Muscle layer of colon (tissue), 2 donors: ENCODE results near the gene RASL11B.
A peak's percentile ranks its signal among the peaks of the same experiment; 100 is the strongest.

Source experiments
- H3K27ac ChIP-seq: one replicate; pipeline ENCODE4 v1.7.0; 2013; ENCODE audit warnings: low read depth, mild to moderate bottlenecking, low read length, moderate library complexity
- H3K27me3 ChIP-seq, 2 donors: one replicate each; pipeline ENCODE4 v1.7.0; 2013; ENCODE audit warnings: low read length in 2 of 2, mild to moderate bottlenecking in 2 of 2; ENCODE audit not compliant: insufficient read depth in 2 of 2, control insufficient read depth in 1 of 2
- H3K36me3 ChIP-seq: one replicate; pipeline ENCODE4 v1.7.0; 2013; ENCODE audit warnings: mild to moderate bottlenecking, low read length; ENCODE audit not compliant: insufficient read depth
- H3K4me1 ChIP-seq: one replicate; pipeline ENCODE4 v1.7.0; 2013; ENCODE audit warnings: mild to moderate bottlenecking, low read length; ENCODE audit not compliant: insufficient read depth
- H3K4me3 ChIP-seq, 2 donors: one replicate each; pipeline ENCODE4 v1.7.0; 2013; ENCODE audit warnings: low read length in 2 of 2, low read depth in 1 of 2, mild to moderate bottlenecking in 1 of 2, moderate library complexity in 1 of 2
- H3K9ac ChIP-seq: one replicate; pipeline ENCODE4 v1.7.0; 2013; ENCODE audit warnings: low read length
- H3K9me3 ChIP-seq: one replicate; pipeline ENCODE4 v1.7.0; 2013; ENCODE audit warnings: mild to moderate bottlenecking, low read length
- donor health status: abdominal sarcoma.
- donor health status: Adenocarcinoma of cecum.

The RASL11B gene

GRCh38 chr4:52836120-52836519, 26.0 kb upstream of the RASL11B start:
- Histone ChIP-seq H3K4me1 (no peaks in the 10 kb centered on the region), H3K27me3 (no peaks in the 10 kb centered on the region), H3K9me3 (no peaks in the 10 kb centered on the region), H3K9ac (no peak overlapping the region), H3K36me3 (no peaks in the 10 kb centered on the region), H3K27ac (no peak overlapping the region), H3K4me3 (no peak overlapping the region)

DNA sequence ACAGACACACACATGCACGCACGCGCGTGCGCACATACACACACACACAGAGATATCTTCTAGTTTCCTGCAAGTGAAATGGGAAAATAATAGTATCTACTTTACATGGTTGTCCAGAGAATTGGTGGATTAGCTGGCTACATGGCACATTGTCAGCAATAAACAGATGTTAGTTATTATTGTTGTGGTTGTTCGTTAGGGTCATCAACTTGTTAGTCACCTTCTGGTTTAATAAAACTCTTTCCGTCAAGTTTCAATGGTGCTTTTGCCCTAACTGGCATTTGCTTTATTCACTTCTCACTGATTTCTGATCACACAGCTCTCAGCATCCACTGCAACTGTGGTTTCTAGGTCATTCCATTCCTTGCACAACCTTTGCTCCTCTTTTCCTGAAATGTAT, 25.4 kb upstream of the RASL11B start:
- H3K9ac ChIP-seq, result no peak overlapping the region
- no peaks in the 10 kb centered on the region for H3K36me3 ChIP-seq
- H3K4me1 ChIP-seq, result no peaks in the 10 kb centered on the region
- no peak overlapping the region for H3K4me3 ChIP-seq
- H3K9me3 ChIP-seq, result no peaks in the 10 kb centered on the region
- no peak overlapping the region for H3K27ac ChIP-seq
- no peaks in the 10 kb centered on the region for H3K27me3 ChIP-seq

DNA sequence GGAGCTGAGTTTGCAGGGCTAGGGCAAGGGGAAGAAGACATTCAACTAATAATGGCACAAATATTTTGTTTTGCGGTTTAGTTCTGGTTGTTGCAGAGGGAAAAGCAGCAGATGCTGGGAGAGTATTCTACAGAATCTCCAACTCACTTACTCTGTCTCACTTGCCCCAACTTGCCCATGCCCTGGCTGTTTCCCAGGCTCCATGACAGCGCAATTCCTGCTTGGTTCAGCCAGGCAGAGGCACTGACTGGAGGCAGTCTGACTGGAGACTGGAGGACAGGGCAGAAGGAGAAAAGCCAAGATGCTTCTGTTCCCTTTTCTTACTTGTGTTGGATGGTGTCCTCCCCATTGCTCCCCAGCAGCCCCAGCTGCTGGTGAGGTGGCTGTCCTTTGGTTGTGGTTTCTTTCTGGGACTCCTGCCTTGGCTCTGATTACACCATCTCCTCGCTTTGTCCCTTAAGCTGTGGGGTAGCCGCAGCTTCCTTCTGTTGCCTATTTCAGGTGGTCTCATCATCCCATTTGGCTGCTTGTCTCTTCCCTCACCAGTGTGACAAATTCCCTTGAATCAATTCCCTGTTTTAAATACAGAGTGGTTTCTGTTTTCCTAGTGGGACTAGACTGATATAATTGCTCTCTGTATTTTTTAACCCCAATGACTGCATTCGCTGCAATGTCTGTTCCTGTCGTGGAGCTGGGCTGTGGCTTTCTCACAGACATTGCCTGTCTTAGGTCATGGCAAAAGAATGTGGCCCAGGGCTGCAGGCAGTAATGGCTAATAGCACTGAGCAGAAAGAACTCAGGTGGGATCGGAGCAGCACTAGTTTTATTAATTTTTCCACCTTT, 24.2 kb upstream of the RASL11B start:
- Histone ChIP-seq H3K4me1 (peaks cover 7% of the 10 kb centered on the region), H3K9me3 (no peaks in the 10 kb centered on the region), H3K27ac (no peak overlapping the region), H3K9ac (no peak overlapping the region), H3K4me3 (no peak overlapping the region), H3K36me3 (no peaks in the 10 kb centered on the region), H3K27me3 (no peaks in the 10 kb centered on the region)

DNA sequence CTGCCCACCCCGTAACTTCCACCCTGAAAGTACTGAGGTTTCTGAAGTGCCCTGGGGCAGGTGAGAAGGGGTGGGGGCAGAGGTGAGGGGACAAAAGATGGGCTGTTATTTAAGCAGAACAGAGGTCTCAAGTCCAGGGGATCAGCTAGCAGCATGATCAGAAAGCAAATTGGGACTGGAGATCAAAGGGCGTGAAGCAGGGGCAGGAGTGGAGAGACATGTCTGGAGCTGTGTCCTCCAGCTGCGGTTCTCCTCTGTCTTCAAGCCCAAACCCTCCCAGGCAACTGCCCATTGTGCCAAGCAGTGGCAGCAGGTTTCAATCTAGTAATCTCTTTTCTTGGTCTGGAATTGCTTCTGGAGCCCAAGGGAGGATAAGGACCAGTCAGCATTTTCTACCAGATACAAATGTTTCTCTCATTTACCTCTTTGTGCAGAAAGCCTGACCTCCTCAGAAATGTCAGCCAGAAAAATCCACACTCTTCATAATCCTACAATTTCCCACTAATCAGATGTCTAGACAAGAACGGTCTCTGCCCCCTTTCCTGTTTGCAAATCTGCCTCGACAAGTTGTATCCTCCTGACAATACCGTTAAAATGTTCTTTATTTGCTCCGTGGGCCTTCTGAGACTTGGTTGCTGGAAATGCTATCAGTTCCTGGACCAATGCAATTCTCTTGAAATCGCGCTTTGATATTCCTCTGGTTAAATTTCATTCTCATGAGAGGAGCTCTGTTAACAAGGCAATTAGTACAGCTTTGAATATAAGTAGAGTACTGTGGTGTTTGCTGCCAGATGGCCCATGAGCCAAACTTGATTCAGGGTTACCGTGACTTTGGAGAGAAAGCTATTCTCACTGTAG, 23.2 kb upstream of the RASL11B start:
- H3K4me1 ChIP-seq, result peaks cover 7% of the 10 kb centered on the region
- H3K36me3 ChIP-seq, result no peaks in the 10 kb centered on the region
- no peak overlapping the region for H3K4me3 ChIP-seq
- H3K9me3 ChIP-seq, result no peaks in the 10 kb centered on the region
- no peak overlapping the region for H3K27ac ChIP-seq
- H3K27me3 ChIP-seq, result no peaks in the 10 kb centered on the region
- H3K9ac ChIP-seq, result no peak overlapping the region

GRCh38 chr4:52840531-52841370, 21.4 kb upstream of the RASL11B start:
- no peak overlapping the region for H3K9ac ChIP-seq
- no peak overlapping the region for H3K4me3 ChIP-seq
- H3K27ac ChIP-seq, result no peak overlapping the region
- H3K9me3 ChIP-seq, result no peaks in the 10 kb centered on the region
- peaks cover 7% of the 10 kb centered on the region for H3K4me1 ChIP-seq
- no peaks in the 10 kb centered on the region for H3K36me3 ChIP-seq
- no peaks in the 10 kb centered on the region for H3K27me3 ChIP-seq

DNA sequence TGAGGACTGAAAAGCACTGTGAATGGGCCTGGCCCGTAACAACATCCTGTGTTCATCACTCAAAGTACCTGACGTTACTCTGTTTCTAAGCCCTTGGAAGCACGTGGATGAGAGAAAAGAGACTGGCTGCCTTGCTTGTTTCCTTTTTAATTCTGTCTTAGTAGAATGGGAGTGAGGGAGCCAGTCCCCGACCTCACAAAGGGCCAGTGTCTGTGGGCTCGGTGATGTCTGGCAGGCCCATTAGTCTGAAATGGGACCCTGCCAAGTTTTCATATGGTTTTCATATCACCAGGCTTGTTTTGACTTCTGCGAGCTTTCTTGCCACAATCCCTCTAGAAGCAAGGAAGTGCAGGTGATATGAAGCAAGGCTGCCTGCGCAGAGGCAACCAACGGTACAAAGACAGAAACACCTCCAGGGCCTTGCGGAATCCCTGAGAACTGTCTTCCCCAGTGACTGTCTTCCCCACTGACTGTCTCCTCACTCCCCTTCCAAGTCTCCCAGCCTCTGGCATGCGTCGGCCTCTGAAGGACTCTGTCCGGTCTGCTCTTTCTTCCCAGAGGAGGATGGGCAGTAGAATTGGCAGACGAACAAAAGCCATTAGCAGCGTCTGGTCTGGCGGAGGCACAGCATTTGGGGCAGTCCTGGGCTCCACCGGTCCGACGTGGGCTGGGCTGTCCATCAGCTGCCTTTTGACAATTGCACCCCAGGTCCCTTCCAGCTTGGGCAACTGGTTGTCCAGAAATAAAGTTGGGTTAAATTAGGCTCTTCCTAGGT, 20.2 kb upstream of the RASL11B start:
- peak overlapping the region in 1 of 2 donors; percentile 18 for H3K4me3 ChIP-seq
- H3K27me3 ChIP-seq, result no peaks in the 10 kb centered on the region
- H3K4me1 ChIP-seq, result peaks cover 7% of the 10 kb centered on the region
- no peaks in the 10 kb centered on the region for H3K36me3 ChIP-seq
- H3K9ac ChIP-seq, result no peak overlapping the region
- no peak overlapping the region for H3K27ac ChIP-seq
- no peaks in the 10 kb centered on the region for H3K9me3 ChIP-seq

- Histone ChIP-seq H3K4me1 (peaks cover 7% of the 10 kb centered on the region), H3K27me3 (no peaks in the 10 kb centered on the region), H3K4me3 (no peak overlapping the region), H3K9ac (no peak overlapping the region), H3K36me3 (no peaks in the 10 kb centered on the region), H3K9me3 (no peaks in the 10 kb centered on the region), H3K27ac (no peak overlapping the region)
Observed at GRCh38 chr4:52842792-52843191, 19.3 kb upstream of the RASL11B start.

GRCh38 chr4:52843351-52843750, 18.8 kb upstream of the RASL11B start:
- no peaks in the 10 kb centered on the region for H3K27me3 ChIP-seq
- peaks cover 7% of the 10 kb centered on the region for H3K4me1 ChIP-seq
- no peak overlapping the region for H3K9ac ChIP-seq
- H3K9me3 ChIP-seq, result no peaks in the 10 kb centered on the region
- H3K4me3 ChIP-seq, result no peak overlapping the region
- no peak overlapping the region for H3K27ac ChIP-seq
- H3K36me3 ChIP-seq, result no peaks in the 10 kb centered on the region

GRCh38 chr4:52843958-52844357, 18.2 kb upstream of the RASL11B start:
- H3K27ac ChIP-seq, result no peak overlapping the region
- H3K36me3 ChIP-seq, result no peaks in the 10 kb centered on the region

DNA sequence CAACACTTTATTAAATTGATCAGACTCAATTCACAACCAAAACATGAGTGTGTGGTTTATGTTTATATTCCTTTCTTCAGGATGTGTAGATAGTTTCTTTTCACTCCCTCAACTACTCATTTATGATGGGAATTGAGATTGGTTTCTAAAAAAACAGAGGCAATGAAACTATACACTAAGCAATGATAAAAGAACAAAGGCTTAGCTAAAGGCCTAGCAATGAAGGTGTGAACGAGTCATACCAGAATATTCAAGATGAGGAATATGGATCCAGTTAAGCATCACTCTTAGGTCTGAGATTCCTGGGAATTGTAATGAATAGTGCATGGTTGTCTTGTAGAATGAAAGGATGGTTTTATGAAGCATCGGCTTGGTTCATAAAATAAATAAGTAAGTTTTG, 17.5 kb upstream of the RASL11B start:
- Histone ChIP-seq H3K9ac (no peak overlapping the region), H3K9me3 (no peaks in the 10 kb centered on the region), H3K4me3 (no peak overlapping the region), H3K4me1 (peaks cover 7% of the 10 kb centered on the region), H3K27me3 (no peaks in the 10 kb centered on the region), H3K27ac (no peak overlapping the region), H3K36me3 (no peaks in the 10 kb centered on the region)

More at GRCh38 chr4:52843958-52844357, 18.2 kb upstream of the RASL11B start:
- Histone ChIP-seq H3K4me1 (peaks cover 7% of the 10 kb centered on the region), H3K27me3 (no peaks in the 10 kb centered on the region), H3K9ac (no peak overlapping the region), H3K4me3 (no peak overlapping the region), H3K9me3 (no peaks in the 10 kb centered on the region)
